WTC11 (cell line): ENCODE results near the gene C1QTNF9B. TPM values are rescaled to one million over a fixed set of nuclear protein-coding genes. Genes with fewer than 3 reads are reported as not detected.

Experiments
- ATAC-seq: fragments of 200-7000 bp; cut with Tn5 transposase; 2 replicates; pipeline ENCODE4 v1.10.0; 2021; ENCODE audit warnings: mild to moderate bottlenecking, moderate library complexity
- CTCF ChIA-PET: fragments of 300-600 bp; sonication (Branson Sonifier 250); formaldehyde crosslinking; loops from one replicate; lab custom pipeline; 2021; ENCODE audit warnings: antibody characterized with exemption; lab: Charles Lee
- POLR2A ChIA-PET: fragments of 350-600 bp; sonication (Branson Sonifier 250); formaldehyde crosslinking; loops from one replicate; lab custom pipeline; 2021; ENCODE audit warnings: antibody characterized with exemption; lab: Charles Lee
- DNase-seq: peaks from one replicate; pipeline ENCODE4 v3.0.0; 2021; ENCODE audit warnings: low spot score
- H3K27ac Mint-ChIP-seq: 2 replicates; pipeline ENCODE4 v1.8.0; 2021; ENCODE audit warnings: mixed read lengths
- H3K27me3 Mint-ChIP-seq: 2 replicates; pipeline ENCODE4 v1.8.0; 2021; ENCODE audit warnings: low read depth, mild to moderate bottlenecking, moderate library complexity, mixed read lengths
- H3K36me3 Mint-ChIP-seq: 2 replicates; pipeline ENCODE4 v1.8.0; 2021; ENCODE audit warnings: mixed read lengths
- H3K4me1 Mint-ChIP-seq: 2 replicates; pipeline ENCODE4 v1.8.0; 2022; ENCODE audit warnings: mixed read lengths
- H3K4me3 Mint-ChIP-seq: 2 replicates; pipeline ENCODE4 v1.8.0; 2021; ENCODE audit warnings: mild to moderate bottlenecking, moderate library complexity, mixed read lengths
- H3K9me3 Mint-ChIP-seq: 2 replicates; pipeline ENCODE4 v1.8.0; 2021; ENCODE audit warnings: mixed read lengths
- CTCF ChIP-seq: fragments of 200-600 bp; IDR thresholded peaks from 2 replicates; pipeline ENCODE4 v1.8.0; 2022; ENCODE audit warnings: antibody characterized with exemption
- FOXJ3 ChIP-seq: sonication (generic); formaldehyde crosslinking; IDR thresholded peaks from 2 replicates; pipeline ENCODE4 v1.9.0; 2021; ENCODE audit warnings: missing genetic modification reagents, mild to moderate bottlenecking, borderline replicate concordance
- FOXK1 ChIP-seq: sonication (generic); formaldehyde crosslinking; IDR thresholded peaks from 2 replicates; pipeline ENCODE4 v1.8.0; 2022; ENCODE audit warnings: mild to moderate bottlenecking, moderate library complexity, missing genetic modification reagents
- GTF2I ChIP-seq: fragments of 250-450 bp; sonication (Bioruptor Pico); conservative IDR thresholded peaks from 2 replicates; pipeline ENCODE4 v1.4.0; 2021; ENCODE audit warnings: mild to moderate bottlenecking
- KAT7 ChIP-seq: sonication (generic); formaldehyde crosslinking; IDR thresholded peaks from 2 replicates; pipeline ENCODE4 v1.8.1; 2023; ENCODE audit warnings: missing genetic modification reagents, mild to moderate bottlenecking, borderline replicate concordance
- MXD4 ChIP-seq: fragments of 250-450 bp; sonication (Bioruptor Pico); IDR thresholded peaks from 2 replicates; pipeline ENCODE4 v1.8.0; 2021; ENCODE audit warnings: mild to moderate bottlenecking, moderate library complexity, borderline replicate concordance
- PREB ChIP-seq: sonication (generic); formaldehyde crosslinking; IDR thresholded peaks from 2 replicates; pipeline ENCODE4 v1.8.1; 2022; ENCODE audit warnings: mild to moderate bottlenecking, missing genetic modification reagents, moderate library complexity, borderline replicate concordance
- USF1 ChIP-seq: sonication (generic); formaldehyde crosslinking; IDR thresholded peaks from 2 replicates; pipeline ENCODE4 v1.8.0; 2022; ENCODE audit warnings: mild to moderate bottlenecking, missing genetic modification reagents
- ZNF423 ChIP-seq: fragments of 250-450 bp; sonication (Bioruptor Pico); IDR thresholded peaks from 2 replicates; pipeline ENCODE4 v2.1.2; 2022; ENCODE audit warnings: mild to moderate bottlenecking, moderate library complexity
- ZNF512 ChIP-seq: sonication (generic); formaldehyde crosslinking; IDR thresholded peaks from 2 replicates; pipeline ENCODE4 v1.8.1; 2022; ENCODE audit warnings: missing genetic modification reagents, borderline replicate concordance
- ZNF671 ChIP-seq: fragments of 250-450 bp; sonication (Bioruptor Pico); IDR thresholded peaks from 2 replicates; pipeline ENCODE4 v1.8.0; 2021; ENCODE audit warnings: mild to moderate bottlenecking
- total RNA-seq: library from RNA; stranded (reverse); gene quantifications from 3 replicates; pipeline ENCODE4 v1.2.3, GENCODE V29; 2021
- TF ChIP-seq, protein P1 (sequence below): fragments of 250-450 bp; sonication (Bioruptor Pico); IDR thresholded peaks from 2 replicates; pipeline ENCODE4 v2.1.2; 2022; ENCODE audit warnings: mild to moderate bottlenecking, moderate library complexity

C1QTNF9B gene
- total RNA-seq, 1 experiment from 2014 or later: 0.20 TPM

- ATAC-seq (peak; percentile 29), DNase-seq (peak; percentile 27)
- H3K27me3 Mint-ChIP-seq: peaks cover 22% of the 10 kb centered on the region
- POLR2A ChIA-PET: no interaction called here
- no peak for TF ChIP-seq FOXJ3 (CRISPR knock-in tag)
- no peak for TF ChIP-seq FOXK1
- TF ChIP-seq, protein P1, sequence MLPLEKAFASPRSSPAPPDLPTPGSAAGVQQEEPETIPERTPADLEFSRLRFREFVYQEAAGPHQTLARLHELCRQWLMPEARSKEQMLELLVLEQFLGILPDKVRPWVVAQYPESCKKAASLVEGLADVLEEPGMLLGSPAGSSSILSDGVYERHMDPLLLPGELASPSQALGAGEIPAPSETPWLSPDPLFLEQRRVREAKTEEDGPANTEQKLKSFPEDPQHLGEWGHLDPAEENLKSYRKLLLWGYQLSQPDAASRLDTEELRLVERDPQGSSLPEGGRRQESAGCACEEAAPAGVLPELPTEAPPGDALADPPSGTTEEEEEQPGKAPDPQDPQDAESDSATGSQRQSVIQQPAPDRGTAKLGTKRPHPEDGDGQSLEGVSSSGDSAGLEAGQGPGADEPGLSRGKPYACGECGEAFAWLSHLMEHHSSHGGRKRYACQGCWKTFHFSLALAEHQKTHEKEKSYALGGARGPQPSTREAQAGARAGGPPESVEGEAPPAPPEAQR (CRISPR knock-in tag): no peak
- TF ChIP-seq KAT7 (CRISPR knock-in tag): no peak
- TF ChIP-seq ZNF512: no peak
- TF ChIP-seq USF1 (CRISPR knock-in tag): no peak
- peak; percentile 90 for TF ChIP-seq ZNF423 (CRISPR knock-in tag)
- peak overlapping the region; percentile 69 for H3K4me3 Mint-ChIP-seq
- H3K36me3 Mint-ChIP-seq: no peaks in the 10 kb centered on the region
- CTCF ChIA-PET: interaction anchor here (0.5 to 2.7 kb wide), 5 partner anchors 13 to 326 kb away, joined by 3 to 8 read pairs (median 4); partner anchors contain the start of gene MIPEP
- peaks cover 27% of the 10 kb centered on the region for H3K4me1 Mint-ChIP-seq
- 0 out of 2 replicates have a peak, but pooled peaks cover 2% of the 10 kb centered on the region for H3K9me3 Mint-ChIP-seq
- no peak overlapping the region for H3K27ac Mint-ChIP-seq
Observed at GRCh38 chr13:23902975-23903905, 5.9 kb upstream of the C1QTNF9B start.

DNA sequence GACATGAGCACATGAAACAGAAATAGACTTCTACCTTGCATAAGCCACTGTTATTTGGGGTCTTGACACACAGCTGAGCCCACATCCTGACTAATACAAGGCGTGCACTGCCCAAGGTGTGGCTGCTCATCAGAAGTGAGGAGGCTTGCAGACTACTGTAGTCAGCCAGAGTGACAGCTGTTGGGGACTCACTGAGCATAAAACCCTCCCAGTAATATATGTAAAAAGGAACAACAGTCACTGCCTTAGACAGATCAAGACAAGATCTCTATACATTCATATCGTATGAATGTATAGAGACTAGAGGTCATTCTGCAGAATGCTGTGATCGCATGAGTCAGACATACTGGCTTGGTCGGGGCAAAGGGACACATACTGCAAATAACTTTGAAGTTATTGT lies 4.1 kb upstream of the C1QTNF9B start:
- Mint-ChIP-seq H3K9me3 (no peaks in the 10 kb centered on the region), H3K4me3 (no peak overlapping the region)
- no peak for DNase-seq
- TF ChIP-seq ZNF671 (CRISPR knock-in tag) (no peak), ZNF512 (no peak), FOXJ3 (CRISPR knock-in tag) (no peak), MXD4 (CRISPR knock-in tag) (no peak), PREB (CRISPR knock-in tag) (no peak)
- TF ChIP-seq, all 79 proteins: peak for 0
- H3K36me3 Mint-ChIP-seq: no peaks in the 10 kb centered on the region
- ATAC-seq: no peak
- CTCF ChIA-PET: interaction anchor here (0.5 kb wide), 1 partner anchor 87 kb away, joined by 4 read pairs; no protein-coding TSS in a partner anchor
- H3K27ac Mint-ChIP-seq: no peak overlapping the region
- peaks cover 22% of the 10 kb centered on the region for H3K27me3 Mint-ChIP-seq
- peaks cover 23% of the 10 kb centered on the region for H3K4me1 Mint-ChIP-seq
- POLR2A ChIA-PET: no interaction called here

GRCh38 chr13:23899555-23899954 lies 2.3 kb upstream of the C1QTNF9B start:
- no peak overlapping the region for H3K27ac Mint-ChIP-seq

More at GRCh38 chr13:23899555-23899954, 2.3 kb upstream of the C1QTNF9B start:
- Mint-ChIP-seq H3K4me1 (peaks cover 22% of the 10 kb centered on the region), H3K4me3 (no peak overlapping the region), H3K36me3 (no peaks in the 10 kb centered on the region), H3K9me3 (no peaks in the 10 kb centered on the region), H3K27me3 (peaks cover 22% of the 10 kb centered on the region)
- DNase-seq: no peak
- CTCF ChIA-PET: interaction anchor here (1.1 to 1.5 kb wide), 4 partner anchors 10 to 432 kb away, joined by 3 to 5 read pairs (median 4); no protein-coding TSS in a partner anchor
- no peak for ATAC-seq
- no peak for TF ChIP-seq GTF2I
- TF ChIP-seq CTCF: peak; percentile 34; the same call in 1 of the 2 replicates
- POLR2A ChIA-PET: no interaction called here
